ENCODE data around the gene STIMATE. TPM values are rescaled to one million over a fixed set of nuclear protein-coding genes. Genes with fewer than 3 reads are reported as not detected.

Gene STIMATE
- total and polyA plus RNA-seq, 5 donors from 2014 or later, result 10.7 to 87.7 (median 12.9) TPM

- ATAC-seq (ENCODE audit: low read depth in 2 of 2), result no peak
- no peak for DNase-seq
- Histone ChIP-seq H3K4me1 (ENCODE audit: control insufficient read depth, insufficient read depth, low read length, poor library complexity, severe bottlenecking) (no peaks in the 10 kb centered on the region), H3K27ac (ENCODE audit: insufficient read depth, low read length, poor library complexity, severe bottlenecking) (no peak overlapping the region), H3K27me3 (ENCODE audit: control insufficient read depth, insufficient read depth, low read length) (no peaks in the 10 kb centered on the region), H3K4me3 (ENCODE audit: low read depth, low read length) (no peak overlapping the region), H3K36me3 (ENCODE audit: control insufficient read depth, insufficient read depth, low read length) (no peaks in the 10 kb centered on the region), H3K9me3 (ENCODE audit: control insufficient read depth in 2 of 2, low read length in 2 of 2) (no peaks in the 10 kb centered on the region)
- Mint-ChIP-seq H3K4me3 (no peak overlapping the region), H3K27me3 (no peaks in the 10 kb centered on the region), H3K27ac (peak overlapping the region in 1 of 3 donors; percentile 17), H3K4me1 (no peaks in the 10 kb centered on the region), H3K9me3 (no peaks in the 10 kb centered on the region), H3K36me3 (no peaks in the 10 kb centered on the region)
Observed at GRCh38 chr3:52787672-52788625, 109.4 kb downstream of the STIMATE start.

DNA sequence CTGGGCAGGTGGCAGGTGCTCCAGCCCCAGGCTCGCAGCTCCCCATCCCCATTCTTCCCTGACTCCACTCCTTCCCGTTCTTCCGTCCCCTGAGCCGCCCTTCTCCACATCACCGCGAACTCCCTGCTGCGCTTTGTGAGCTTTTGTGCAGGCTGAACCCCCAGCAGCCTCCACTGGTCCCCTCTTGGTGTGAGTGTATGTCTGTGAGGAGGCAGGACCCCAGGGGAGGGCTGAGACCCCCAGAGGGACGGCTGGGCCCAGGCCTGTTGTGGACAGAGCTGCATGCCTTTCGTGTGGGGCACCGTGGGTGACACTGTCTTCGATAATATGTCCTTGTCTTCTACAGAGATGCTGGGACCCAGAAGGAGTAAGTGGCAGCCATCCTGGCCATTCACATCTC is 110.1 kb downstream of the STIMATE start:
- peaks cover 4% of the 10 kb centered on the region for H3K27me3 Mint-ChIP-seq
- ATAC-seq (ENCODE audit: low read depth in 2 of 2) (no peak), DNase-seq (no peak)
- H3K4me3 ChIP-seq (ENCODE audit: low read depth, low read length), result no peak overlapping the region
- no peaks in the 10 kb centered on the region for H3K36me3 ChIP-seq (ENCODE audit: control insufficient read depth, insufficient read depth, low read length)
- no peaks in the 10 kb centered on the region for H3K9me3 ChIP-seq (ENCODE audit: control insufficient read depth in 2 of 2, low read length in 2 of 2)
- no peak overlapping the region for H3K4me3 Mint-ChIP-seq
- H3K9me3 Mint-ChIP-seq, result no peaks in the 10 kb centered on the region
- H3K4me1 ChIP-seq (ENCODE audit: control insufficient read depth, insufficient read depth, low read length, poor library complexity, severe bottlenecking), result no peaks in the 10 kb centered on the region
- H3K27ac Mint-ChIP-seq, result peak overlapping the region in 1 of 3 donors; percentile 46
- H3K4me1 Mint-ChIP-seq, result no peaks in the 10 kb centered on the region
- H3K36me3 Mint-ChIP-seq, result no peaks in the 10 kb centered on the region
- no peaks in the 10 kb centered on the region for H3K27me3 ChIP-seq (ENCODE audit: control insufficient read depth, insufficient read depth, low read length)
- no peak overlapping the region for H3K27ac ChIP-seq (ENCODE audit: insufficient read depth, low read length, poor library complexity, severe bottlenecking)

Other genes with a start within 250 kb of the STIMATE start
- gene PBRM1, start 211.6 kb downstream of the STIMATE start, total RNA-seq, result 58.7 TPM
- gene PBRM1, start 211.6 kb downstream of the STIMATE start, polyA plus RNA-seq, result 10 to 100 TPM; 59.4 to 73.4 (median 67.9) TPM
- gene GNL3, start 211.5 kb downstream of the STIMATE start, total RNA-seq, result 75.7 TPM
- 10 to 100 TPM; 42.4 to 61.5 (median 51.8) TPM for gene GNL3, start 211.5 kb downstream of the STIMATE start, polyA plus RNA-seq
- 26.6 TPM for gene GLT8D1, start 191.8 kb downstream of the STIMATE start, total RNA-seq
- gene GLT8D1, start 191.8 kb downstream of the STIMATE start, polyA plus RNA-seq, result 10 to 100 TPM; 61.9 to 73.4 (median 68.1) TPM
- 57.6 TPM for gene SPCS1, start 191.4 kb downstream of the STIMATE start, total RNA-seq
- 100 to 1,000 TPM; 304 to 318 (median 312) TPM for gene SPCS1, start 191.4 kb downstream of the STIMATE start, polyA plus RNA-seq
- gene NEK4, start 126.6 kb downstream of the STIMATE start, total RNA-seq, result 13.9 TPM
- gene NEK4, start 126.6 kb downstream of the STIMATE start, polyA plus RNA-seq, result 1 to 10 TPM; 6.3 to 8.5 (median 7.2) TPM
- not detected for gene ITIH1, start 119.9 kb downstream of the STIMATE start, total RNA-seq
- not detected for gene ITIH1, start 119.9 kb downstream of the STIMATE start, polyA plus RNA-seq
- not detected for gene ITIH3, start 102.8 kb downstream of the STIMATE start, total RNA-seq
- gene ITIH3, start 102.8 kb downstream of the STIMATE start, polyA plus RNA-seq, result 1 to 10 TPM in 1 of 4 donors, under 1 TPM in 1, not detected in 2; 0.63 to 1.5 TPM
- gene ITIH4, start 66.9 kb downstream of the STIMATE start, total RNA-seq, result 71.1 TPM
- 1 to 10 TPM in 3 of 4 donors, not detected in 1; 1.1 to 2.0 (median 2.0) TPM for gene ITIH4, start 66.9 kb downstream of the STIMATE start, polyA plus RNA-seq
- 13.8 TPM for gene MUSTN1, start 62.5 kb downstream of the STIMATE start, total RNA-seq
- 1 to 10 TPM in 1 of 4 donors, not detected in 3; 1.2 TPM for gene MUSTN1, start 62.5 kb downstream of the STIMATE start, polyA plus RNA-seq
- 31.4 TPM for gene SFMBT1, start 148.5 kb upstream of the STIMATE start, total RNA-seq
- gene SFMBT1, start 148.5 kb upstream of the STIMATE start, polyA plus RNA-seq, result 10 to 100 TPM; 13.1 to 19.8 (median 15.6) TPM
- gene RFT1, start 232.9 kb upstream of the STIMATE start, total RNA-seq, result 12.9 TPM
- 10 to 100 TPM; 21.4 to 27.6 (median 25.4) TPM for gene RFT1, start 232.9 kb upstream of the STIMATE start, polyA plus RNA-seq

All from CD4-positive, CD25-positive, alpha-beta regulatory T cell (primary cell).